Neuronal stem cell (in vitro differentiated cells): ENCODE data around the gene KCNIP4.
A peak's percentile ranks its signal among the peaks of the same experiment; 100 is the strongest.

Experiments used
- DNase-seq: peaks from one replicate; pipeline ENCODE4 v3.0.0-alpha.2; 2013; ENCODE audit warnings: low spot score
- H2AFZ ChIP-seq: one replicate; pipeline ENCODE4 v1.6.1; 2013; ENCODE audit warnings: mild to moderate bottlenecking, low read length, inconsistent platforms
- H2AK5ac ChIP-seq: 2 replicates; pipeline ENCODE4 v1.6.1; 2013; ENCODE audit warnings: low read depth, mild to moderate bottlenecking, inconsistent platforms, low read length, moderate library complexity, mixed read lengths
- H2BK120ac ChIP-seq: 2 replicates; pipeline ENCODE4 v1.6.1; 2013; ENCODE audit warnings: low read depth, mild to moderate bottlenecking, inconsistent platforms, low read length, moderate library complexity, mixed read lengths
- H2BK12ac ChIP-seq: one replicate; pipeline ENCODE4 v1.6.1; 2013; ENCODE audit warnings: low read length, inconsistent platforms
- H2BK15ac ChIP-seq: 2 replicates; pipeline ENCODE4 v1.6.1; 2013; ENCODE audit warnings: mild to moderate bottlenecking, low read length, inconsistent platforms, mixed read lengths
- H2BK5ac ChIP-seq: one replicate; pipeline ENCODE4 v1.6.1; 2013; ENCODE audit warnings: inconsistent platforms, mild to moderate bottlenecking, low read length, moderate library complexity
- H3K14ac ChIP-seq: one replicate; pipeline ENCODE4 v1.6.1; 2013; ENCODE audit warnings: low read length, inconsistent platforms
- H3K18ac ChIP-seq: 2 replicates; pipeline ENCODE4 v1.6.1; 2013; ENCODE audit warnings: low read length, inconsistent platforms
- H3K23ac ChIP-seq: 2 replicates; pipeline ENCODE4 v1.6.1; 2013; ENCODE audit warnings: low read depth, mild to moderate bottlenecking, mixed read lengths, low read length, inconsistent platforms; ENCODE audit not compliant: poor library complexity
- H3K27ac ChIP-seq: replicated peaks from 3 replicates; pipeline ENCODE4 v1.5.1; 2013; ENCODE audit warnings: low read length, inconsistent platforms
- H3K27me3 ChIP-seq, 3 experiments: 2 replicates each; pipeline ENCODE4 v1.6.1; 2013; ENCODE audit warnings: low read length in 3 of 3, mild to moderate bottlenecking in 2 of 3, inconsistent platforms in 1 of 3, low read depth in 1 of 3, mixed read lengths in 1 of 3, moderate library complexity in 1 of 3; ENCODE audit not compliant: control insufficient read depth in 3 of 3, insufficient read depth in 3 of 3
- H3K36me3 ChIP-seq, 2 donors: replicated peaks in 1 of 2; 2 replicates each; pipeline ENCODE4 v1.6.1; 2013; ENCODE audit warnings: low read length in 2 of 2; ENCODE audit not compliant: control insufficient read depth in 2 of 2, insufficient read depth in 2 of 2
- H3K4ac ChIP-seq: 2 replicates; pipeline ENCODE4 v1.6.1; 2013; ENCODE audit warnings: inconsistent platforms, mild to moderate bottlenecking, low read length, moderate library complexity
- H3K4me1 ChIP-seq, 2 donors: 1 replicate in 1 of 2; 2 replicates in 1 of 2; pipeline ENCODE4 v1.6.1; 2013; ENCODE audit warnings: low read length in 2 of 2, low read depth in 1 of 2; ENCODE audit not compliant: control insufficient read depth in 2 of 2, insufficient read depth in 1 of 2
- H3K4me2 ChIP-seq: one replicate; pipeline ENCODE4 v1.6.1; 2013; ENCODE audit warnings: mild to moderate bottlenecking, low read length, inconsistent platforms; ENCODE audit not compliant: insufficient read depth, poor library complexity, severe bottlenecking
- H3K4me3 ChIP-seq, 2 donors: 2 replicates each; pipeline ENCODE4 v1.5.1; 2013; ENCODE audit warnings: low read length in 2 of 2, mild to moderate bottlenecking in 2 of 2, inconsistent platforms in 1 of 2, moderate library complexity in 1 of 2
- H3K79me1 ChIP-seq: one replicate; pipeline ENCODE4 v1.6.1; 2013; ENCODE audit warnings: low read depth, mild to moderate bottlenecking, inconsistent platforms, low read length, moderate library complexity
- H3K9ac ChIP-seq: one replicate; pipeline ENCODE4 v1.6.1; 2013; ENCODE audit warnings: mild to moderate bottlenecking, low read depth, low read length, inconsistent platforms; ENCODE audit not compliant: poor library complexity
- H3K9me3 ChIP-seq, 2 donors: replicated peaks in 1 of 2; 2 replicates each; pipeline versions ENCODE3 to v1.6.1; 2013; ENCODE audit warnings: low read length in 2 of 2, mild to moderate bottlenecking in 2 of 2, inconsistent platforms in 1 of 2, low read depth in 1 of 2, mixed read lengths in 1 of 2, moderate library complexity in 1 of 2; ENCODE audit not compliant: control insufficient read depth in 2 of 2, insufficient read depth in 1 of 2
- H4K8ac ChIP-seq: one replicate; pipeline ENCODE4 v1.6.1; 2013; ENCODE audit warnings: low read depth, mild to moderate bottlenecking, inconsistent platforms, low read length, moderate library complexity
- H4K91ac ChIP-seq: one replicate; pipeline ENCODE4 v1.6.1; 2013; ENCODE audit warnings: low read length, low read depth, mild to moderate bottlenecking, inconsistent platforms; ENCODE audit not compliant: poor library complexity
- WGBS, 2 donors: extraction: QIAGEN DNeasy Blood & Tissue Kit; methylation state at CpG; one replicate each; pipeline ENCODE4 v1.1.7; 2013; ENCODE audit warnings: missing lambda C conversion rate in 2 of 2, mixed read lengths in 1 of 2; ENCODE audit not compliant: insufficient read length in 2 of 2, insufficient replicate concordance in 1 of 2; ENCODE audit errors: extremely low coverage in 2 of 2; 5-methylcytosine and 5-hydroxymethylcytosine counted together

The KCNIP4 gene

GRCh38 chr4:21819086-21819485 is 129.5 kb downstream of the KCNIP4 start:
- H4K91ac ChIP-seq: no peak overlapping the region
- no peak overlapping the region for H3K14ac ChIP-seq
- no peak overlapping the region for H3K4ac ChIP-seq
- no peaks in the 10 kb centered on the region for H3K79me1 ChIP-seq
- no peak overlapping the region for H2AK5ac ChIP-seq
- DNase-seq: no peak
- no peaks in the 10 kb centered on the region for H3K27me3 ChIP-seq
- H2AFZ ChIP-seq: no peak overlapping the region
- H2BK12ac ChIP-seq: no peak overlapping the region
- H3K4me3 ChIP-seq: no peak overlapping the region
- no peaks in the 10 kb centered on the region for H3K4me1 ChIP-seq
- no peak overlapping the region for H2BK120ac ChIP-seq
- no peak overlapping the region for H3K18ac ChIP-seq
- H3K36me3 ChIP-seq: no peaks in the 10 kb centered on the region
- no peak overlapping the region for H3K4me2 ChIP-seq
- H3K27ac ChIP-seq: no peak overlapping the region
- H3K9me3 ChIP-seq: peaks cover 0 to 2% of the 10 kb centered on the region in 2 donors
- no peak overlapping the region for H2BK15ac ChIP-seq
- no peak overlapping the region for H2BK5ac ChIP-seq
- no peak overlapping the region for H3K9ac ChIP-seq
- H3K23ac ChIP-seq: no peak overlapping the region
- no CpG with 5 or more reads among the region's 1 CpG for WGBS, 2 donors
- peak overlapping the region; percentile 92 for H4K8ac ChIP-seq

DNA sequence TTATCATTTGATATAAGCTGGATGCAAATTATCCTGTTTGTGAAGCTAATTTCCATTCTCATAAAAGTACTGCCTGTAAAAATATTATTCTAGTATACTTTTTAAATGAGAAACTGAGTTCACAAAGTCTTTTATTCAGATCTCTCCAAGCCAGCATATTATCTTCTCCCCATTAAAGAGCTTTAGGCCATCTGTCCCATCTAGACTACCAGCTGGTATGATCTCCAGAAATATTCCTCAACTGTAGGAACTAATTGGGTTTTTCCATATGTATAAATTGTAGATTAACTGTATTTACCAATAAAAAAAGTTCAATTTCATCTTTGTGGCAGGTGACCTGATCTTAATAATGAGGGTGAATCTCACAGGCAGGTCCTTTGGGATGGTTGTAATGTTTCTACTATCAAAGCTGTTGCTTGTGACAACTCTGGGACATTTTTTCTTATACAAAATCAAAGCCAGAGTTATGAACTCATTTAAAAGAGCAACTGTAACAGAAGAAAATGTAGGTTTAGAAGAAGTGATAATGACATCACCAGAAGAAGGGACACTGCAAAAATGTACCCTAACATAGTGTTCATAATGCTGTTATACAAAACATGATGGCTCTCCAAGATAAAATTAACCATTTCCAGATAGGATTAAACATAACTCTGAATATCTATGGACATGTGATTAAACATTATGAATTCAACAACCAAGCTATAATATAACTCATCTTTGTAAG is 132.8 kb downstream of the KCNIP4 start:
- Histone ChIP-seq H3K4ac (no peak overlapping the region), H3K27ac (no peak overlapping the region), H4K91ac (no peak overlapping the region), H3K4me1 (no peaks in the 10 kb centered on the region), H3K27me3 (no peaks in the 10 kb centered on the region), H3K4me3 (no peak overlapping the region), H3K79me1 (no peaks in the 10 kb centered on the region), H3K18ac (no peak overlapping the region), H3K9me3 (peaks cover 0 to 2% of the 10 kb centered on the region in 2 donors), H3K14ac (no peak overlapping the region), H3K36me3 (no peaks in the 10 kb centered on the region), H2AFZ (no peak overlapping the region), H2BK15ac (no peak overlapping the region), H2BK5ac (no peak overlapping the region), H3K9ac (no peak overlapping the region), H3K23ac (no peak overlapping the region), H4K8ac (no peak overlapping the region), H2BK120ac (no peak overlapping the region), H3K4me2 (no peak overlapping the region), H2BK12ac (no peak overlapping the region), H2AK5ac (no peak overlapping the region)
- no peak for DNase-seq

GRCh38 chr4:21811565-21811964 is 137.0 kb downstream of the KCNIP4 start:
- no peak overlapping the region for H3K18ac ChIP-seq
- H2BK12ac ChIP-seq: no peak overlapping the region
- no peak overlapping the region for H3K14ac ChIP-seq
- no peaks in the 10 kb centered on the region for H3K9me3 ChIP-seq
- H3K27me3 ChIP-seq: no peaks in the 10 kb centered on the region
- DNase-seq: no peak
- H2BK15ac ChIP-seq: no peak overlapping the region
- no peak overlapping the region for H2AK5ac ChIP-seq
- no peak overlapping the region for H3K4me3 ChIP-seq
- H3K36me3 ChIP-seq: no peaks in the 10 kb centered on the region
- H4K91ac ChIP-seq: no peak overlapping the region
- H2BK5ac ChIP-seq: no peak overlapping the region
- H4K8ac ChIP-seq: no peak overlapping the region
- no peak overlapping the region for H2BK120ac ChIP-seq
- no peak overlapping the region for H3K4ac ChIP-seq
- no CpG with 5 or more reads among the region's 1 CpG for WGBS, 2 donors
- H3K9ac ChIP-seq: no peak overlapping the region
- H3K4me2 ChIP-seq: no peak overlapping the region
- no peak overlapping the region for H3K23ac ChIP-seq
- no peaks in the 10 kb centered on the region for H3K79me1 ChIP-seq
- no peak overlapping the region for H2AFZ ChIP-seq
- H3K27ac ChIP-seq: no peak overlapping the region
- H3K4me1 ChIP-seq: no peaks in the 10 kb centered on the region

- H2BK120ac ChIP-seq: no peak overlapping the region
- H4K91ac ChIP-seq: no peak overlapping the region
- H2AK5ac ChIP-seq: no peak overlapping the region
- no peak overlapping the region for H3K14ac ChIP-seq
- no peak overlapping the region for H2BK15ac ChIP-seq
- H3K4me2 ChIP-seq: no peak overlapping the region
- H3K79me1 ChIP-seq: no peaks in the 10 kb centered on the region
- H3K4ac ChIP-seq: no peak overlapping the region
- no peaks in the 10 kb centered on the region for H3K36me3 ChIP-seq
- H3K27ac ChIP-seq: no peak overlapping the region
- H3K9me3 ChIP-seq: no peaks in the 10 kb centered on the region
- no peaks in the 10 kb centered on the region for H3K27me3 ChIP-seq
- H4K8ac ChIP-seq: no peak overlapping the region
- no peak overlapping the region for H3K18ac ChIP-seq
- no CpG with 5 or more reads among the region's 3 CpGs for WGBS, 2 donors
- H3K4me1 ChIP-seq: no peaks in the 10 kb centered on the region
- no peak overlapping the region for H3K4me3 ChIP-seq
- H2AFZ ChIP-seq: no peak overlapping the region
- no peak overlapping the region for H2BK5ac ChIP-seq
- H3K23ac ChIP-seq: no peak overlapping the region
- no peak overlapping the region for H2BK12ac ChIP-seq
- no peak overlapping the region for H3K9ac ChIP-seq
- no peak for DNase-seq
Measured at GRCh38 chr4:21806991-21807390, 141.6 kb downstream of the KCNIP4 start.
